ENCODE measurements around the gene PRKG1.
"Not testable (repeated sequence)": the region's sequence is repeated elsewhere in the genome, so short reads cannot be mapped to it uniquely, and the experiment has no call there.

Gene PRKG1

DNA sequence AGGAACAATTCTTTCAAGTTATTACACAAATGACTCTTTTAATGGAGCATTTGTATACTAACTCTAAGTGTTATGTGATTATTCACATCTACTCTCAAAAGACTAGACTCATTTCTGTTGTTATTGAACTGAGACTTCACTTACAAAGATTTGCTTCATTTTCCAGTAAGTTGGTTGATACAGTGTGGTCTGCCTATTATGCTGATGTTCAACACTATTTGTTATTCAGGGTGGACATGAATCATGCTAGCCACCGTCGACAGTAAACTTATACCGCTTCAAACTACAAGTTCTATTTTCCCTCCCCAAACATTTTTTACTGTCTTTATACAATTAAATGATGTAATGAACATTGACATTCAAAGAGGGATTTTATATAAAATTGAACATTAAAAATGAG is 84.5 kb downstream of the PRKG1 start:
- Histone ChIP-seq H3K4me3 (ENCODE audit: insufficient read depth, low read length, poor library complexity, severe bottlenecking) (no peak overlapping the region), H3F3A (ENCODE audit: insufficient read depth) (no peaks in the 10 kb centered on the region), H3K9ac (ENCODE audit: low read length) (no peak overlapping the region), H3K27ac (ENCODE audit: low read depth, low read length) (no peak overlapping the region), H4K20me1 (ENCODE audit: low read depth, low read length) (no peaks in the 10 kb centered on the region), H3K27me3 (ENCODE audit: low read length) (no peaks in the 10 kb centered on the region), H2AFZ (ENCODE audit: low read depth, low read length, severe bottlenecking) (no peak overlapping the region), H3K4me2 (ENCODE audit: low read depth, low read length, poor library complexity, severe bottlenecking) (no peak overlapping the region), H3K9me3 (ENCODE audit: insufficient read depth, low read length) (no peaks in the 10 kb centered on the region), H3K9me2 (replicated peaks; ENCODE audit: insufficient read depth, low read length) (no peaks in the 10 kb centered on the region), H3K79me2 (ENCODE audit: insufficient read depth, low read length) (no peaks in the 10 kb centered on the region), H3K36me3 (ENCODE audit: low read length) (no peaks in the 10 kb centered on the region)
- TF ChIP-seq CTCF (IDR thresholded peaks at IDR 0.05; ENCODE audit: insufficient read depth, low read length, poor library complexity, severe bottlenecking) (no peak), EZH2phosphoT487 (conservative IDR thresholded peaks at IDR 0.05; ENCODE audit: low read length) (no peak)

DNA sequence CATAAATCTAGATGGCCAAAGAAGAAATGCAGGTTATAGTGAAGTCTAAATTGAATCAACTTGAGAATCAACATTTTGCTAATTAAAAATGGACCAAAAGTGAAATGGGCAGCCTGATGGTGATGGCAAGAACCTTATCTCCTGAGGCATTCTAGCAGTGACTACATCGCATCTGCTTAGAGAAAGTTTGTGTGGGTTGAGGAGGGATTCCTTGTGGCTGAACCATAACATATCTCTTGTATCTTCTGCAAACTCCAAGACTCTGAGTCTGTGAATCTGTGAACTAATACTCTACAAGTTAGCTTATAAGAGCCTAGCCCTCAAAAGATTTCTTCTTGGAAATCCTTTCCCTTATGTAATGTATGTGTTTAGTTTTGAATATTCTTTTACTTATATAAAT is 85.6 kb downstream of the PRKG1 start:
- Histone ChIP-seq H3K36me3 (ENCODE audit: low read length) (no peaks in the 10 kb centered on the region), H3K27ac (ENCODE audit: low read depth, low read length) (no peak overlapping the region), H3K27me3 (ENCODE audit: low read length) (no peaks in the 10 kb centered on the region), H3K9ac (ENCODE audit: low read length) (no peak overlapping the region), H2AFZ (ENCODE audit: low read depth, low read length, severe bottlenecking) (no peak overlapping the region), H3K9me2 (replicated peaks; ENCODE audit: insufficient read depth, low read length) (no peaks in the 10 kb centered on the region), H3K4me3 (ENCODE audit: insufficient read depth, low read length, poor library complexity, severe bottlenecking) (no peak overlapping the region), H3F3A (ENCODE audit: insufficient read depth) (no peaks in the 10 kb centered on the region), H3K9me3 (ENCODE audit: insufficient read depth, low read length) (no peaks in the 10 kb centered on the region), H3K79me2 (ENCODE audit: insufficient read depth, low read length) (no peaks in the 10 kb centered on the region), H4K20me1 (ENCODE audit: low read depth, low read length) (no peaks in the 10 kb centered on the region), H3K4me2 (ENCODE audit: low read depth, low read length, poor library complexity, severe bottlenecking) (no peak overlapping the region)
- no peak for TF ChIP-seq EZH2phosphoT487 (conservative IDR thresholded peaks at IDR 0.05; ENCODE audit: low read length)
- no peak for TF ChIP-seq CTCF (IDR thresholded peaks at IDR 0.05; ENCODE audit: insufficient read depth, low read length, poor library complexity, severe bottlenecking)

GRCh38 chr10:51162002-51162401 is 87.7 kb downstream of the PRKG1 start:
- no peak overlapping the region for H2AFZ ChIP-seq (ENCODE audit: low read depth, low read length, severe bottlenecking)
- no peaks in the 10 kb centered on the region for H3K9me2 ChIP-seq (replicated peaks; ENCODE audit: insufficient read depth, low read length)
- H3K27me3 ChIP-seq (ENCODE audit: low read length) = no peaks in the 10 kb centered on the region
- H3K79me2 ChIP-seq (ENCODE audit: insufficient read depth, low read length) = no peaks in the 10 kb centered on the region
- no peak overlapping the region for H3K4me2 ChIP-seq (ENCODE audit: low read depth, low read length, poor library complexity, severe bottlenecking)
- H3F3A ChIP-seq (ENCODE audit: insufficient read depth) = no peaks in the 10 kb centered on the region
- no peaks in the 10 kb centered on the region for H3K36me3 ChIP-seq (ENCODE audit: low read length)
- no peaks in the 10 kb centered on the region for H3K9me3 ChIP-seq (ENCODE audit: insufficient read depth, low read length)
- H4K20me1 ChIP-seq (ENCODE audit: low read depth, low read length) = no peaks in the 10 kb centered on the region
- H3K27ac ChIP-seq (ENCODE audit: low read depth, low read length) = no peak overlapping the region
- no peak overlapping the region for H3K9ac ChIP-seq (ENCODE audit: low read length)
- no peak for TF ChIP-seq EZH2phosphoT487 (conservative IDR thresholded peaks at IDR 0.05; ENCODE audit: low read length)
- TF ChIP-seq CTCF (IDR thresholded peaks at IDR 0.05; ENCODE audit: insufficient read depth, low read length, poor library complexity, severe bottlenecking) = no peak
- H3K4me3 ChIP-seq (ENCODE audit: insufficient read depth, low read length, poor library complexity, severe bottlenecking) = no peak overlapping the region

DNA sequence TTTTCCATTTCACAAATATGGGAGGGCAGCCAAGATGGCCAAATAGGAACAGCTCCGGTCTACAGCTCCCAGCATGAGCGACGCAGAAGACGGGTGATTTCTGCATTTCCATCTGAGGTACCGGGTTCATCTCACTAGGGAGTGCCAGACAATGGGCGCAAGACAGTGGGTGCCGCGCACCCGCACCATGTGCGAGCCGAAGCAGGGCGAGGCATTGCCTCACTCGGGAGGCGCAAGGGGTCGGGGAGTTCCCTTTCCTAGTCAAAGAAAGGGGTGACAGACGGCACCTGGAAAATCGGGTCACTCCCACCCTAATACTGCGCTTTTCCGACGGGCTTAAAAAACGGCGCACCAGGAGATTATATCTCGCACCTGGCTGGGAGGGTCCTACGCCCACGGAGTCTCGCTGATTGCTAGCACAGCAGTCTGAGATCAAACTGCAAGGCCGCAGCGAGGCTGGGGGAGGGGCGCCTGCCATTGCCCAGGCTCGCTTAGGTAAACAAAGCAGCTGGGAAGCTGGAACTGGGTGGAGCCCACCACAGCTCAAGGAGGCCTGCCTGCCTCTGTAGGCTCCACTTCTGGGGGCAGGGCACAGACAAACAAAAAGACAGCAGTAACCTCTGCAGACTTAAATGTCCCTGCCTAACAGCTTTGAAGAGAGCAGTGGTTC is 89.2 kb downstream of the PRKG1 start:
- not testable (repeated sequence) for H3F3A ChIP-seq (ENCODE audit: insufficient read depth); H3K9ac ChIP-seq (ENCODE audit: low read length); H4K20me1 ChIP-seq (ENCODE audit: low read depth, low read length); H3K4me2 ChIP-seq (ENCODE audit: low read depth, low read length, poor library complexity, severe bottlenecking); H3K79me2 ChIP-seq (ENCODE audit: insufficient read depth, low read length); H3K36me3 ChIP-seq (ENCODE audit: low read length); H3K27me3 ChIP-seq (ENCODE audit: low read length); H2AFZ ChIP-seq (ENCODE audit: low read depth, low read length, severe bottlenecking); H3K9me2 ChIP-seq (replicated peaks; ENCODE audit: insufficient read depth, low read length); H3K9me3 ChIP-seq (ENCODE audit: insufficient read depth, low read length); H3K27ac ChIP-seq (ENCODE audit: low read depth, low read length); H3K4me3 ChIP-seq (ENCODE audit: insufficient read depth, low read length, poor library complexity, severe bottlenecking)
